AG04450 (cell line): ENCODE results near the gene GRB10. TPM values are rescaled to one million over a fixed set of nuclear protein-coding genes. Genes with fewer than 3 reads are reported as not detected.

Experiments
- CTCF ChIA-PET: fragments of 300-600, 350-600 bp; formaldehyde crosslinking; extraction: SDS; loops from one replicate; lab custom pipeline; 2022; ENCODE audit warnings: antibody characterized with exemption, inconsistent platforms; lab: Charles Lee
- POLR2A ChIA-PET: fragments of 350-600 bp; formaldehyde crosslinking; extraction: SDS; loops from one replicate; lab custom pipeline; 2021; ENCODE audit warnings: antibody characterized with exemption, inconsistent platforms; lab: Yijun Ruan, JAX
- DNase-seq: peaks from one replicate; pipeline ENCODE4 v3.0.0-alpha.2; 2011; ENCODE audit warnings: low read depth, low spot score
- H3K27ac ChIP-seq: one replicate; pipeline ENCODE4 v1.5.1; 2012; ENCODE audit warnings: low read depth, low read length, control low read depth
- H3K27me3 ChIP-seq: one replicate; pipeline ENCODE4 v1.6.0; 2012; ENCODE audit warnings: low read length; ENCODE audit not compliant: control insufficient read depth, insufficient read depth
- H3K4me3 ChIP-seq: 2 replicates; pipeline ENCODE4 v1.5.1; 2011; ENCODE audit warnings: mild to moderate bottlenecking, low read depth, low read length, control low read depth
- H3K9me3 ChIP-seq: 2 replicates; pipeline ENCODE4 v1.5.1; 2012; ENCODE audit warnings: low read length; ENCODE audit not compliant: control insufficient read depth, insufficient read depth
- CTCF ChIP-seq: IDR thresholded peaks from 2 replicates; pipeline ENCODE4 v1.5.1; 2011; ENCODE audit warnings: low read depth, low read length, control low read depth, inconsistent platforms
- polyA minus RNA-seq: library from RNA; depleted of rRNA, polyadenylated mRNA; stranded (reverse); fragments of >200 nt; gene quantifications from 2 replicates; pipeline ENCODE4 v1.2.3, GENCODE V29; 2011; rRNA and poly(A)+ RNA removed
- polyA plus RNA-seq: library from polyadenylated mRNA; depleted of rRNA; stranded (reverse); fragments of >200 nt; gene quantifications from 2 replicates; pipeline ENCODE4 v1.2.3, GENCODE V29; 2011; rRNA removed

The GRB10 gene
- 8.0 and 12.1 TPM in 2 replicates for polyA plus RNA-seq
- polyA minus RNA-seq = 29.2 and 30.9 TPM in 2 replicates

DNA sequence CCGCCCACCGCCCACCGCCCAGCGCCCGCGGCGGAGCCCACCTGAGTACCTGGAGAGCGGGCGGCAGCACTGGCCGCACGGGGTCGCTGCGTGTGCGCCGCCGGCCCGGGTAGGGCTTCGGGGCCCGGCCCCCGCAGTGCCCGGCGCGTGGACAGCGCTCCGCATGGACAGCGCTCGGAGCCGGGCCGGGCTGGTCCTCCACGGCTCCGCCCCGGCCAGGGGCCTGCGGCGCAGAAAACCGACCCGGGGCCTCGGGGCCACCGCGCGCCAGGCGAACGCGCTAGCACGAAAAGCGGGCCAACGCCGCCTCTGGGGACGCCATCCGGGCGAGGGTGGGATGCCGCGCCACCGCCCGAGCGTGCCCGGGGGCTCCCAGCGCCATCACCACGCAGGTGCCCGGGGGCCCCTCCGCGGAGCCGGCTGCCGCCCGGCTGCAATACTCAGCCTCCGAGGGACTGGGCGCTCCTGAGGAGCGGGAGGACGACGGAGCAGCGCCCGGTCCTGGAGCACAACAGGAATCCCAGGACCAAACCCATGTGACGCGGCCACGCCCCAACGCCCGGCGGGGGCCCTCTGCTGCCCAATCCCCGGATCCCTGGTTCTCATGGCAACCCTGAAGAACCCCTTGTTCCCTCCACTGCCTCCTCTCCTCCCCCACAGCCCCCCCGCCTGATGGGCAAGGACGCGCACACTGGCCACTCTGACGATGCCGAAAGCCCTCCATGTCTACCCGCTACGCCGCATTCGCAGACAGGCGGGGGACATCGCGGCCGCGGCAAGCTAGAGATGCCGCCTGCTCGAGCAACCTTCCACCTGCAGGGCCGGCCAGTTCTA, at the start of gene GRB10:
TSS of gene GRB10 (minus strand) at position 522 of the 834 bp plus-strand sequence. CDS start 50,574 bp downstream, outside the sequence.
- peaks cover 8% of the 10 kb centered on the region; the same call in 1 of the 2 replicates for H3K9me3 ChIP-seq
- peak; percentile 33; the same call in 1 of the 2 replicates for TF ChIP-seq CTCF
- no peaks in the 10 kb centered on the region for H3K27me3 ChIP-seq
- CTCF ChIA-PET = no interaction called here
- H3K4me3 ChIP-seq = peak within 1 kb of the TSS; percentile 52
- H3K27ac ChIP-seq = no peak within 1 kb of the TSS
- POLR2A ChIA-PET = no interaction called here
- DNase-seq = no peak

GRCh38 chr7:50828801-50829200, 46.1 kb upstream of the GRB10 start:
- no peak for DNase-seq
- no peak overlapping the region for H3K4me3 ChIP-seq
- ChIA-PET POLR2A (no interaction called here), CTCF (no interaction called here)
- no peaks in the 10 kb centered on the region for H3K9me3 ChIP-seq
- no peak for TF ChIP-seq CTCF
- H3K27ac ChIP-seq = no peak overlapping the region
- peaks cover 17% of the 10 kb centered on the region for H3K27me3 ChIP-seq

- no peak for TF ChIP-seq CTCF
- Histone ChIP-seq H3K27me3 (peaks cover 13% of the 10 kb centered on the region), H3K27ac (no peak overlapping the region), H3K9me3 (no peaks in the 10 kb centered on the region), H3K4me3 (no peak overlapping the region)
- CTCF ChIA-PET = no interaction called here
- no peak for DNase-seq
- POLR2A ChIA-PET = no interaction called here
These were observed 45.4 kb upstream of the GRB10 start for GRCh38 chr7:50828116-50828515.

- Histone ChIP-seq H3K27me3 (peaks cover 13% of the 10 kb centered on the region), H3K27ac (no peak overlapping the region), H3K9me3 (no peaks in the 10 kb centered on the region), H3K4me3 (no peak overlapping the region)
- ChIA-PET CTCF (no interaction called here), POLR2A (no interaction called here)
- no peak for DNase-seq
- TF ChIP-seq CTCF = no peak
These were observed 44.6 kb upstream of the GRB10 start for GRCh38 chr7:50827281-50827680.
